ENCODE results near the gene ASPM.
"Not testable (repeated sequence)": the region's sequence is repeated elsewhere in the genome, so short reads cannot be mapped to it uniquely, and the experiment has no call there.

Gene ASPM

GRCh38 chr1:197083474-197083873 lies 63.0 kb downstream of the ASPM start:
- no peak for DNase-seq

- DNase-seq: no peak
These were observed 65.2 kb downstream of the ASPM start for GRCh38 chr1:197081117-197081753.

GRCh38 chr1:197080323-197080722 lies 66.1 kb downstream of the ASPM start:
- DNase-seq: no peak

- no peak for DNase-seq
These were observed 69.9 kb downstream of the ASPM start for GRCh38 chr1:197076585-197076984.

GRCh38 chr1:197073978-197074377 lies 72.5 kb downstream of the ASPM start:
- no peak for DNase-seq

GRCh38 chr1:197067457-197067818 lies 79.0 kb downstream of the ASPM start:
- DNase-seq: no peak

- DNase-seq: no peak
These were observed 79.6 kb downstream of the ASPM start, which contains the start of gene F13B for GRCh38 chr1:197066719-197067456. Gene F13B, minus strand, starts transcription at chr1:197067260. Its CDS starts 37 bp downstream, at chr1:197067223.

- DNase-seq: no peak
These were observed 80.2 kb downstream of the ASPM start for GRCh38 chr1:197066277-197066676.

GRCh38 chr1:197065559-197065958 lies 80.9 kb downstream of the ASPM start:
- no peak for DNase-seq

- DNase-seq: no peak
These were observed 83.3 kb downstream of the ASPM start for GRCh38 chr1:197063212-197063611.

GRCh38 chr1:197062692-197063091 lies 83.8 kb downstream of the ASPM start:
- no peak for DNase-seq

GRCh38 chr1:197049100-197049499 lies 97.4 kb downstream of the ASPM start:
- DNase-seq: no peak

GRCh38 chr1:197042676-197043341 lies 103.7 kb downstream of the ASPM start:
- no peak for DNase-seq

- DNase-seq: no peak
These were observed 104.7 kb downstream of the ASPM start for GRCh38 chr1:197041486-197042353.

GRCh38 chr1:197036861-197037260 lies 109.6 kb downstream of the ASPM start:
- DNase-seq: no peak

- not testable (repeated sequence) for DNase-seq
These were observed 111.7 kb downstream of the ASPM start for GRCh38 chr1:197034631-197035339.

Measured in right kidney (tissue), 1 donor.